Heart right ventricle (tissue), 16 donors: Measurements from ENCODE around the gene ATG10. TPM values are rescaled to one million over a fixed set of nuclear protein-coding genes. Genes with fewer than 3 reads are reported as not detected.

Experiments used
- ATAC-seq, 8 donors: fragments of 200-7000 bp; cut with Tn5 transposase; one replicate each; pipeline ENCODE4 v1.9.1; 2020; ENCODE audit warnings: mild to moderate bottlenecking in 8 of 8, moderate library complexity in 8 of 8, moderate number of reproducible peaks in 1 of 8
- DNase-seq, 2 donors: peaks; one replicate each; pipeline ENCODE4 v3.0.0-alpha.2; 2020
- H3K27ac ChIP-seq, 10 donors: fragments of 200-600 bp; sonication (generic) in 2 of 10; one replicate each; pipeline versions ENCODE4 v1.5.0 to v1.8.0; 2020 to 2022; ENCODE audit warnings: mild to moderate bottlenecking in 3 of 10
- H3K27me3 ChIP-seq, 7 donors: fragments of 200-600 bp; one replicate each; pipeline ENCODE4 v1.8.0; 2021 to 2022; ENCODE audit warnings: mild to moderate bottlenecking in 2 of 7
- H3K36me3 ChIP-seq, 9 donors: fragments of 200-600 bp; sonication (generic) in 1 of 9; one replicate each; pipeline versions ENCODE4 v1.5.0 to v1.8.0; 2020 to 2022; ENCODE audit warnings: mild to moderate bottlenecking in 2 of 9
- H3K4me1 ChIP-seq, 9 donors: fragments of 200-600 bp; sonication (generic) in 1 of 9; one replicate each; pipeline versions ENCODE4 v1.5.0 to v1.8.0; 2020 to 2022; ENCODE audit warnings: mild to moderate bottlenecking in 4 of 9
- H3K4me3 ChIP-seq, 10 donors: fragments of 200-600 bp; sonication (generic) in 2 of 10; one replicate each; pipeline versions ENCODE4 v1.5.0 to v1.8.0; 2020 to 2022; ENCODE audit warnings: mild to moderate bottlenecking in 7 of 10, moderate library complexity in 2 of 10
- H3K9me3 ChIP-seq, 11 donors: fragments of 200-600 bp in 10 of 11; sonication (generic) in 2 of 11; one replicate each; pipeline versions ENCODE4 v1.5.0 to v1.8.0; 2013 to 2022; ENCODE audit warnings: mild to moderate bottlenecking in 2 of 11, control low read depth in 1 of 11, moderate library complexity in 1 of 11
- CTCF ChIP-seq, 9 donors: fragments of 200-600 bp; sonication (generic) in 2 of 9; IDR thresholded peaks; one replicate each; pipeline versions ENCODE4 v1.5.0 to v1.8.0; 2021 to 2022; ENCODE audit warnings: antibody characterized with exemption in 9 of 9, mild to moderate bottlenecking in 5 of 9, moderate library complexity in 1 of 9
- WGBS, 2 donors: extraction: QIAGEN DNeasy Blood & Tissue Kit; methylation state at CpG; one replicate each; pipeline ENCODE4 v1.1.7; 2013; ENCODE audit warnings: inconsistent platforms in 1 of 2; 5-methylcytosine and 5-hydroxymethylcytosine counted together
- intact Hi-C, 10 donors: fragments of 100-400 bp; cut with DNase I; formaldehyde crosslinking; loops; one replicate each; pipeline versions ENCODE4 v1.11.1 to v1.14.2; 2022
- polyA plus RNA-seq, 2 donors: library from polyadenylated mRNA; stranded (reverse); fragments of 200-250 nt; gene quantifications; one replicate each; pipeline ENCODE4 v1.2.3, GENCODE V29; 2013
- total RNA-seq, 10 donors: library from RNA; stranded (reverse); fragmentation: NEBNext Ultra II Directional in 3 of 10; extraction: Animal tissue kit (Norgen Biotek cat#: 25700) in 3 of 10; gene quantifications; one replicate each; pipeline versions ENCODE4 v1.2.1 to v1.2.4, GENCODE V29; 2021 to 2023
- donor health status: Arrhythmogenic right ventricular cardiomyopathy.
- donor health status: ischemic (EF 13 %, LVEDD 7.1; RV severe dilation, severe dysfunction).
- donor health status: healthy with polysubstance abuse.
- donor health status: DM: no; HTN: yes; CAD: no.
- donor health status: DM: no; HTN: no; CAD: no.
- donor health status: ischemic (EF 25% LVEDD 6.9; RV normal size, moderate dysfunction).
- donor health status: ischemic (EF 25% LVEDD 5.7; RV mildly dilated, moderate dysfunction).
- donor health status: healthy.
- donor health status: DM: yes; HTN: yes; CAD: no.
- donor health status: Ischemic cardiomyopathy.
- donor health status: ischemic (EF 35%, LVEDD 5.7; RV mildly dilated, moderate dysfunction).
- donor health status: nonischemic (EF 11% LVEDD 7.7; RV severe dilation, severe dysfunction).
- donor health status: DM: yes; HTN: yes; CAD: no.
- donor health status: PGD.
- donor health status: ischemic (EF 29% LVEDD 5.4; RV normal size, mild dysfunction).
- donor health status: nonischemic (EF 23%, LVEDD 6.1; RV moderate dilation, normal function).

ATG10 gene
- total and polyA plus RNA-seq, 12 donors: 4.6 to 8.0 (median 6.3) TPM

- WGBS, 2 donors: 77 to 82% methylated on average over 2 of the region's 2 CpGs
- intact Hi-C loops: no loop called here
- ATAC-seq: no peak
- no peaks in the 10 kb centered on the region for H3K36me3 ChIP-seq
- H3K4me1 ChIP-seq: peaks cover 0 to 10% (median 0%) of the 10 kb centered on the region in 9 donors
- no peak overlapping the region for H3K4me3 ChIP-seq
- no peak for DNase-seq
- H3K27me3 ChIP-seq: no peaks in the 10 kb centered on the region
- H3K9me3 ChIP-seq: peaks cover 0 to 3% (median 0%) of the 10 kb centered on the region in 11 donors
- TF ChIP-seq CTCF (IDR thresholded peaks at IDR 0.05): no peak
- H3K27ac ChIP-seq: no peak overlapping the region
These were observed 324.2 kb downstream of the ATG10 start for GRCh38 chr5:82295959-82296531.

GRCh38 chr5:82296929-82297328, 325.1 kb downstream of the ATG10 start:
- Histone ChIP-seq H3K4me1 (peaks cover 0 to 10% (median 0%) of the 10 kb centered on the region in 9 donors), H3K27me3 (no peaks in the 10 kb centered on the region), H3K27ac (no peak overlapping the region), H3K36me3 (no peaks in the 10 kb centered on the region), H3K9me3 (peaks cover 0 to 3% (median 0%) of the 10 kb centered on the region in 11 donors), H3K4me3 (no peak overlapping the region)
- intact Hi-C loops: no loop called here
- no peak for TF ChIP-seq CTCF (IDR thresholded peaks at IDR 0.05)
- DNase-seq: no peak
- 87 to 94% methylated on average over 4 of the region's 4 CpGs for whole genome bisulfite sequencing, 2 donors
- ATAC-seq: peak in 1 of 8 donors; percentile 31

DNA sequence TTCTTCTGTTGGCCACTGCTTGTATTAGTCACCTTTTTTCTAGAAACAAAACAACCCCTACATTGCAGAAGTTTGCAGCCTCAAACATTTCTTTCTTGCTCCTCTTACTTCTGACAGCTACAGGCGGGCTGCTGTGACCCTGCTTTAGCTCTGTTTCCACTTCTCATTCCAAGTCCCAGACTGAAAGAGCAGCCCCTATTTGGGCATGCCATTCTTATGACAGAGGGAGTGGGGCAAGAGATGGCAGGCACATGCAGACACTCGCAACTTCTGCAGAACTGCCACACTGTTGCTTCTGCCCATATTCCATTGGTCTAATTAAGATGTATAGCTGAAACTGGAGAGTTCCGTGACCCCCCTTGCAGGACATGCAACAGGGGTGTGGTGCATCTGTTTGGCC, 325.9 kb downstream of the ATG10 start:
- TF ChIP-seq CTCF (IDR thresholded peaks at IDR 0.05): no peak
- H3K36me3 ChIP-seq: no peaks in the 10 kb centered on the region
- H3K27me3 ChIP-seq: no peaks in the 10 kb centered on the region
- H3K9me3 ChIP-seq: peaks cover 0 to 3% (median 0%) of the 10 kb centered on the region in 11 donors
- no peak overlapping the region for H3K27ac ChIP-seq
- H3K4me3 ChIP-seq: no peak overlapping the region
- H3K4me1 ChIP-seq: peaks cover 0 to 10% (median 0%) of the 10 kb centered on the region in 9 donors
- WGBS, 2 donors: 63 to 67% methylated on average over 3 of the region's 3 CpGs
- intact Hi-C loops: no loop called here
- ATAC-seq (peak in 3 of 8 donors; percentile 85 to 88 (median 88)), DNase-seq (no peak)

DNA sequence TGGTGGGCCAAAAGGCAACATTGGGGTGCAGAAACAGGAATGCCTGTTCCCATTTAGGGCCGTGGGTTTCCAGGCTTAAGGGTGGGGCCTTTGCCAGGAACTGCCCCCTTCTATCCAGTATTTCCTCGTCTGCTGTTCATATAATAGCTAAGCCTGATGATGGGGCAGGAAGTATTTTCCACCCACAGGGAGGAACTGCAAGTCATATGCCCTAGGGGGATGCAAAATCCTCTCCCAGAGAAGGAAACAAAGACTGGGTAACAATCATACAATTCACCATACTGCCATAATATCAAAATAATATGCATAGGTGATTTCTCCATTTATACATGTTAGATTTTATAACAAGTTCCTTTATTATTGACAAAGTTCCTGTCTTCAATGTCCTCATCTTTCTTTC, 326.8 kb downstream of the ATG10 start:
- H3K4me1 ChIP-seq: peaks cover 0 to 10% (median 0%) of the 10 kb centered on the region in 9 donors
- ATAC-seq: peak in 1 of 8 donors; percentile 26
- DNase-seq: no peak
- TF ChIP-seq CTCF (IDR thresholded peaks at IDR 0.05): no peak
- no peaks in the 10 kb centered on the region for H3K27me3 ChIP-seq
- intact Hi-C loops: no loop called here
- peaks cover 0 to 3% (median 0%) of the 10 kb centered on the region in 11 donors for H3K9me3 ChIP-seq
- no peak overlapping the region for H3K27ac ChIP-seq
- no peak overlapping the region for H3K4me3 ChIP-seq
- 37 to 50% methylated on average over 2 of the region's 2 CpGs for WGBS, 2 donors
- H3K36me3 ChIP-seq: no peaks in the 10 kb centered on the region
